Measurements from ENCODE around the gene FOXP1. TPM values are rescaled to one million over a fixed set of nuclear protein-coding genes. Genes with fewer than 3 reads are reported as not detected.
A peak's percentile ranks its signal among the peaks of the same experiment; 100 is the strongest.

Gene FOXP1
- total and polyA plus RNA-seq, 2 of the 13 experiments (the other 11 are each of a cell fraction or from before 2014, with no cell fraction given): 40.4 to 59.0 TPM

GRCh38 chr3:71582612-71583565, 639 bp downstream of the FOXP1 start (continued):
- TF ChIP-seq FOXK2 (IDR thresholded peaks at IDR 0.05) (peak; percentile 32; the same call in 1 of the 2 replicates), ZNF629 (CRISPR knock-in tag; conservative IDR thresholded peaks at IDR 0.05) (0 out of 2 replicates have a peak, but pooled peaks have one; percentile 10), FLYWCH1 (CRISPR knock-in tag; IDR thresholded peaks at IDR 0.05) (no peak), CSRNP1 (CRISPR knock-in tag; IDR thresholded peaks at IDR 0.05) (no peak), KLF16 (CRISPR knock-in tag; IDR thresholded peaks at IDR 0.05) (0 out of 4 replicates have a peak, but pooled peaks of 1 of the 2 experiments have one; percentile 9), KLF12 (CRISPR knock-in tag; IDR thresholded peaks at IDR 0.05; ENCODE audit: borderline replicate concordance) (no peak), ZNF142 (CRISPR knock-in tag; IDR thresholded peaks at IDR 0.05) (peak; percentile 2; the same call in 1 of the 2 replicates), ZNF878 (CRISPR knock-in tag; IDR thresholded peaks at IDR 0.05) (no peak), AKAP8 (CRISPR knock-in tag; IDR thresholded peaks at IDR 0.05) (no peak), CREBL2 (CRISPR knock-in tag; IDR thresholded peaks at IDR 0.05; ENCODE audit: borderline replicate concordance) (0 out of 2 replicates have a peak, but pooled peaks have one; percentile 11), ZNF10 (CRISPR knock-in tag; IDR thresholded peaks at IDR 0.05; ENCODE audit: borderline replicate concordance, low read depth) (no peak), ZNF775 (CRISPR knock-in tag; IDR thresholded peaks at IDR 0.05; ENCODE audit: borderline replicate concordance) (no peak), RXRA (CRISPR knock-in tag; IDR thresholded peaks at IDR 0.05) (0 out of 2 replicates have a peak, but pooled peaks have one; percentile 5), ZNF788 (CRISPR knock-in tag; IDR thresholded peaks at IDR 0.05; ENCODE audit: borderline replicate concordance) (no peak; the same call in 1 of the 2 replicates), MTA1 (CRISPR knock-in tag; IDR thresholded peaks at IDR 0.05; ENCODE audit: borderline replicate concordance) (peak; percentile 1; the same call in 1 of the 2 replicates), E2F5 (CRISPR knock-in tag; conservative IDR thresholded peaks at IDR 0.05) (no peak), ZSCAN9 (CRISPR knock-in tag; IDR thresholded peaks at IDR 0.05; ENCODE audit: borderline replicate concordance) (no peak; the same call in 1 of the 2 replicates), KDM6A (CRISPR knock-in tag; IDR thresholded peaks at IDR 0.05; ENCODE audit: low read depth) (no peak), NAIF1 (CRISPR knock-in tag; IDR thresholded peaks at IDR 0.05; ENCODE audit: borderline replicate concordance) (0 out of 2 replicates have a peak, but pooled peaks have one; percentile 44), MYNN (CRISPR knock-in tag; IDR thresholded peaks at IDR 0.05; ENCODE audit: low read depth) (no peak)
